ENCODE data around the gene IGSF8. TPM values are rescaled to one million over a fixed set of nuclear protein-coding genes. Genes with fewer than 3 reads are reported as not detected.

The IGSF8 gene, protein sequence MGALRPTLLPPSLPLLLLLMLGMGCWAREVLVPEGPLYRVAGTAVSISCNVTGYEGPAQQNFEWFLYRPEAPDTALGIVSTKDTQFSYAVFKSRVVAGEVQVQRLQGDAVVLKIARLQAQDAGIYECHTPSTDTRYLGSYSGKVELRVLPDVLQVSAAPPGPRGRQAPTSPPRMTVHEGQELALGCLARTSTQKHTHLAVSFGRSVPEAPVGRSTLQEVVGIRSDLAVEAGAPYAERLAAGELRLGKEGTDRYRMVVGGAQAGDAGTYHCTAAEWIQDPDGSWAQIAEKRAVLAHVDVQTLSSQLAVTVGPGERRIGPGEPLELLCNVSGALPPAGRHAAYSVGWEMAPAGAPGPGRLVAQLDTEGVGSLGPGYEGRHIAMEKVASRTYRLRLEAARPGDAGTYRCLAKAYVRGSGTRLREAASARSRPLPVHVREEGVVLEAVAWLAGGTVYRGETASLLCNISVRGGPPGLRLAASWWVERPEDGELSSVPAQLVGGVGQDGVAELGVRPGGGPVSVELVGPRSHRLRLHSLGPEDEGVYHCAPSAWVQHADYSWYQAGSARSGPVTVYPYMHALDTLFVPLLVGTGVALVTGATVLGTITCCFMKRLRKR
- total RNA-seq (10 to 100 TPM; 39.5 to 42.7 TPM), polyA plus RNA-seq (59.2 TPM)

DNA sequence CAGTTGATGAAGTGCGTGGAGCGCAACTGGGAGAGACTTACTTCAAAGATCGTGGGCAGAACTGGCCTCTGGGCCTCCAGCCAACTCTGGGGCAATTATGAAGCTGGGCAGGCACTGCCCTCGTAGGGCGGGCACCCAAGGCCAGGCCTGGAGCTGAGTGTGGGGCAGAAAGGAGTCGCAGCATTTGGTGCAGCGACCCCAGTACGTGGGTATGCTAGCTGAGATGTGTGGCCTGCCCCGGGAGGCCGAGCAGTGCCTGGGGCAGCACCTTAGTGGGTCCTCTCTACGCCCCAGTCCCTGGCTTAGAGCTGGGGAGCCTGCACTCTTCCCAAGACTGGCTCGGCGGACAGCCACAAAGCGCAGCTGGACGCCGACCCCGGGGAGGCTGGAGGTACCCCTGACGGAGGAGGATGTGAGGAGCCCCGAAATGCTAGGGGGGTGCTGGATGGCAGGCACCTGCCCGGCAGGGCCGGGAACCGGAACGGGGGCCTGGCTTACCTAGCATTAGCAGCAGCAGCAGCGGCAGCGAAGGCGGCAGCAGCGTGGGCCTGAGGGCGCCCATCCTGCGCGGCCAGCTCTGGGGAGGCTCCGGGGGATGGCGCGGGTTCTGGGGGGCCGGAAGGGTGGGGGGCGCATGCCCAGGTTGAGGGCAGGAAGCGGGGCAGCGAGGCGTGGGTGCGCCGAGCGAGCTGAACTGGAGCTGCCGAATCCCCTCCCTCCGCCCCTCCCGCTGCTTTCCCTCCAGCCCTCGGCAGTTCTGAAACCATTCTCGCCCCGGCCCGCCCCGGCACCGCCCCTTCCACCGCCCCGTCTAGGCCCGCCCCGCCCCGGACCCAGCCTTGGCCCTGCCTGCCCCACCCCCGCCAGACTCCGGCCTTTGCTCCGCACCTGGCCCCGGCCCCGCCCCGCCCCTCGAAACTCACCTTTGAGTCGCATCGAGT is at the start of gene IGSF8:
Gene IGSF8, minus strand, starts transcription at position 709 of the 941 bp plus-strand sequence. Its CDS starts 147 bp downstream, at position 562.
- H3K4me3 ChIP-seq (ENCODE audit: low read length): peak within 1 kb of the TSS; percentile 89
- H3K4me3 Mint-ChIP-seq: peak within 1 kb of the TSS; percentile 89 to 93 (median 91)
- peaks cover 9% of the 10 kb centered on the region for H3K36me3 ChIP-seq (ENCODE audit: insufficient read depth, low read length)
- H3K27ac ChIP-seq (ENCODE audit: low read depth, low read length): peak within 1 kb of the TSS; percentile 79
- peak; percentile 89 to 96 (median 91) for DNase-seq
- POLR2A ChIA-PET: interaction anchor here (0.5 to 2.2 kb wide), 10 partner anchors 11 to 1127 kb away, joined by 3 to 12 read pairs (median 5); partner anchors contain the start of genes DCAF8, KCNJ9, PEX19 and PIGM
- peaks cover 58% of the 10 kb centered on the region for H3K4me1 ChIP-seq (ENCODE audit: insufficient read depth, low read length)
- H3K9me3 Mint-ChIP-seq: no peaks in the 10 kb centered on the region
- no peaks in the 10 kb centered on the region for H3K27me3 ChIP-seq (ENCODE audit: insufficient read depth, low read length, poor library complexity, severe bottlenecking)
- H3K9me3 ChIP-seq (ENCODE audit: low read length): no peaks in the 10 kb centered on the region
- peaks cover 0 to 2% of the 10 kb centered on the region in 2 donors for H3K27me3 Mint-ChIP-seq
- peaks cover 48 to 85% (median 52%) of the 10 kb centered on the region in 3 donors for H3K4me1 Mint-ChIP-seq
- H3K27ac Mint-ChIP-seq: peak within 1 kb of the TSS; percentile 79 to 99 (median 96)
- CTCF ChIA-PET: interaction anchor here (1.1 to 6.8 kb wide), 6 partner anchors 9 to 279 kb away, joined by 3 to 81 read pairs (median 5); no protein-coding TSS in a partner anchor
- H3K36me3 Mint-ChIP-seq: peaks cover 0 to 30% (median 3%) of the 10 kb centered on the region in 3 donors

GRCh38 chr1:160148121-160148520 is 49.7 kb upstream of the IGSF8 start:
- Histone ChIP-seq H3K27ac (ENCODE audit: low read depth, low read length) (no peak overlapping the region), H3K36me3 (ENCODE audit: insufficient read depth, low read length) (no peaks in the 10 kb centered on the region), H3K27me3 (ENCODE audit: insufficient read depth, low read length, poor library complexity, severe bottlenecking) (no peaks in the 10 kb centered on the region), H3K9me3 (ENCODE audit: low read length) (no peaks in the 10 kb centered on the region), H3K4me1 (ENCODE audit: insufficient read depth, low read length) (no peaks in the 10 kb centered on the region), H3K4me3 (ENCODE audit: low read length) (no peak overlapping the region)
- peaks cover 8 to 9% of the 10 kb centered on the region in 2 donors for H3K27me3 Mint-ChIP-seq
- no peak overlapping the region for H3K4me3 Mint-ChIP-seq
- no peaks in the 10 kb centered on the region for H3K9me3 Mint-ChIP-seq
- CTCF ChIA-PET: no interaction called here
- no peaks in the 10 kb centered on the region for H3K36me3 Mint-ChIP-seq
- DNase-seq: no peak
- H3K27ac Mint-ChIP-seq: no peak overlapping the region
- no peaks in the 10 kb centered on the region for H3K4me1 Mint-ChIP-seq
- POLR2A ChIA-PET: no interaction called here

DNA sequence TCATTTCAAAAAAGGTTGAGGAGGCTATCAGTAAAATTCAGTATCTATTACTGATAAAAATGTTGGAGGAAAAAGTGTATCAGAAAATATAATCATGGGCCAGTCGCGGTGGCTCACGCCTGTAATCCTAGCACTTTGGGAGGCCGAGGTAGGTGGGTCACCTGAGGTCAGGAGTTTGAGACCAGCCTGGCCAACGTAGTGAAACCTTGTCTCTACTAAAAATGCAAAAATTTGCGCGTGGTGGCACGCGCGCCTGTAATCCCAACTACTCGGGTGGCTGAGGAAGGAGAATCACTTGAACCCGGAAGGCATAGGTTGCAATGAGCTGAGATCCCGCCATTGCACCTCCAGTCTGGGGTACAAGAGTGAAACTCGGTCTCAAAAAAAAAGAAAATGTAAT is 47.7 kb upstream of the IGSF8 start:
- H3K4me1 Mint-ChIP-seq: no peaks in the 10 kb centered on the region
- Histone ChIP-seq H3K36me3 (ENCODE audit: insufficient read depth, low read length) (no peaks in the 10 kb centered on the region), H3K27me3 (ENCODE audit: insufficient read depth, low read length, poor library complexity, severe bottlenecking) (no peaks in the 10 kb centered on the region), H3K4me3 (ENCODE audit: low read length) (no peak overlapping the region), H3K4me1 (ENCODE audit: insufficient read depth, low read length) (no peaks in the 10 kb centered on the region), H3K27ac (ENCODE audit: low read depth, low read length) (no peak overlapping the region), H3K9me3 (ENCODE audit: low read length) (no peaks in the 10 kb centered on the region)
- H3K27me3 Mint-ChIP-seq: peaks cover 20 to 26% of the 10 kb centered on the region in 2 donors
- CTCF ChIA-PET: no interaction called here
- H3K36me3 Mint-ChIP-seq: no peaks in the 10 kb centered on the region
- POLR2A ChIA-PET: no interaction called here
- H3K9me3 Mint-ChIP-seq: no peaks in the 10 kb centered on the region
- H3K4me3 Mint-ChIP-seq: no peak overlapping the region
- DNase-seq: no peak
- H3K27ac Mint-ChIP-seq: no peak overlapping the region

DNA sequence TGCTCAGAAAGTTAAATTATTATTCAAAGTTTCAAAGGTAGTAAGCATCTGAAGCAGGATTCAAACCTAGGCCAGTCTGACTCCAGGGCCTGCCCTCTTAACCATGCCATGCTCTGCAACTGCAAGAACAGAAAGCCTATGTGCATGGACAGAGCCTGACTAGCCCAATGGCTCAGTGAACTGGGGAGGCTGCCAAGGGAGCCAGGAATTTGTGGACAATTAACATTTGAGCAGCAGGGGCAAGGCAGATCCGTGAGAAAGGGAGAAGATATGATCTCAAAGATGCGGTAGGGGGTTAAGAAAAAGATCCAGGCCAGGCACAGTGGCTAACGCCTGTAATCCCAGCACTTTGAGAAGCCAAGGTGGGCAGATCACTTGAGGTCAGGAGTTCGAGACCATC is 46.5 kb upstream of the IGSF8 start:
- Histone ChIP-seq H3K9me3 (ENCODE audit: low read length) (no peaks in the 10 kb centered on the region), H3K27ac (ENCODE audit: low read depth, low read length) (no peak overlapping the region), H3K36me3 (ENCODE audit: insufficient read depth, low read length) (no peaks in the 10 kb centered on the region), H3K4me1 (ENCODE audit: insufficient read depth, low read length) (no peaks in the 10 kb centered on the region), H3K27me3 (ENCODE audit: insufficient read depth, low read length, poor library complexity, severe bottlenecking) (no peaks in the 10 kb centered on the region), H3K4me3 (ENCODE audit: low read length) (no peak overlapping the region)
- CTCF ChIA-PET: no interaction called here
- Mint-ChIP-seq H3K4me3 (no peak overlapping the region), H3K4me1 (no peaks in the 10 kb centered on the region), H3K27ac (no peak overlapping the region), H3K9me3 (no peaks in the 10 kb centered on the region), H3K36me3 (no peaks in the 10 kb centered on the region), H3K27me3 (peaks cover 23 to 34% of the 10 kb centered on the region in 2 donors)
- POLR2A ChIA-PET: no interaction called here
- no peak for DNase-seq

- Mint-ChIP-seq H3K4me1 (no peaks in the 10 kb centered on the region), H3K4me3 (no peak overlapping the region), H3K9me3 (no peaks in the 10 kb centered on the region), H3K27me3 (peaks cover 28 to 37% of the 10 kb centered on the region in 2 donors), H3K27ac (no peak overlapping the region), H3K36me3 (no peaks in the 10 kb centered on the region)
- Histone ChIP-seq H3K27ac (ENCODE audit: low read depth, low read length) (no peak overlapping the region), H3K4me3 (ENCODE audit: low read length) (no peak overlapping the region), H3K27me3 (ENCODE audit: insufficient read depth, low read length, poor library complexity, severe bottlenecking) (no peaks in the 10 kb centered on the region), H3K9me3 (ENCODE audit: low read length) (no peaks in the 10 kb centered on the region), H3K4me1 (ENCODE audit: insufficient read depth, low read length) (no peaks in the 10 kb centered on the region), H3K36me3 (ENCODE audit: insufficient read depth, low read length) (no peaks in the 10 kb centered on the region)
- ChIA-PET POLR2A (no interaction called here), CTCF (no interaction called here)
- DNase-seq: no peak
Observed at GRCh38 chr1:160143695-160144094, 45.3 kb upstream of the IGSF8 start.

DNA sequence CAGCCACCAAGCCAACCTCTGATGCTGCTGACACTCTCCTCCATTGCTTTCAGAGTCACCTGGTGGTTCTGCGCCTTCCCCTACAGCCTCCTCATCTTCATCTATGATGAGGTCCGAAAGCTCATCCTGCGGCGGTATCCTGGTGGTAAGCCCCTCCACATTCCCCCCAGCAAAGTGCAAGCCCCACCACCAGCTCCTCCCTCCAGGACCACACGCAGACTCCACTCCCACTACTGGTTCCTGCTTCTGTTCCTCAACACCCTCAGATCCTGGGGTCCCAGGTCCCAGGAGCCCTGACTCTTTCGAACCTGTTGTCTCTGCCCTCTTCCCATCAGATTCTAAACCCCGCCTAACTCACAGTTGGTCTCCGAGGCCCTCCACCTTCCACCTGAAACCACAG is 41.4 kb upstream of the IGSF8 start:
- Mint-ChIP-seq H3K9me3 (peaks cover 0 to 2% (median 0%) of the 10 kb centered on the region in 5 donors), H3K27ac (no peak overlapping the region), H3K4me3 (no peak overlapping the region), H3K36me3 (no peaks in the 10 kb centered on the region), H3K4me1 (no peaks in the 10 kb centered on the region), H3K27me3 (peaks cover 28 to 37% of the 10 kb centered on the region in 2 donors)
- no peak overlapping the region for H3K27ac ChIP-seq (ENCODE audit: low read depth, low read length)
- no peaks in the 10 kb centered on the region for H3K9me3 ChIP-seq (ENCODE audit: low read length)
- H3K36me3 ChIP-seq (ENCODE audit: insufficient read depth, low read length): no peaks in the 10 kb centered on the region
- H3K27me3 ChIP-seq (ENCODE audit: insufficient read depth, low read length, poor library complexity, severe bottlenecking): no peaks in the 10 kb centered on the region
- no peak overlapping the region for H3K4me3 ChIP-seq (ENCODE audit: low read length)
- no peak for DNase-seq
- POLR2A ChIA-PET: no interaction called here
- CTCF ChIA-PET: no interaction called here
- no peaks in the 10 kb centered on the region for H3K4me1 ChIP-seq (ENCODE audit: insufficient read depth, low read length)

DNA sequence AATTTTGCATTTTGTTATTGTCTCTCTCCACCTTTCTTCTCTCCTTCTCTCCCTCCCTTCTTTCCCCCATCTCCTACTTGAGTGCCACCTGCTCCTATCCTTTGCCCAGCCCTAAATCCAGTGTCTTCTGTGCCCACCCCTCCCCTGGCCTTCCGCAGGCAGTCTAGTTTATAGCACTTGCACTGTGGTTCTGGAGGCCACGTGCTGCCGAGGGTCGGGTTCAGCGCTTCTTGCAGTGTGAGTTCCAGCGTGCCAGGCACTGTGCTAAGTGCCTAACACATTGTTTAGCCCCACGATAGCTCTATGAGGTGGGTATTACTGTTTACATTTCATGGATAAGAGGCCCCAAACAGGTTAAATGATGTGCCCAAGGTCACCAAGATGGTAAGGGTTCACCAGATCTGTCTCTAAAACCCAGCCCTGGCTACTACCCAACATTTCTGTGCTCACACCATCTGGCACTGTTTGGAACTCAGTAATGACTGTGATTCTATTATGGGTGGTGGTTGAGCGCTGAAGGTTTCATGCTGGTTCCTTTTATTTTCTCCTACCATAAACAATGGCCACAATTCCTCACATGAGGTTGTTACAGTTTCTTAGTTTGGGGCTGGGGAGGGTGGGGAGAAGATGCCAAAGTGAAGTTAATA is 38.9 kb upstream of the IGSF8 start:
- Histone ChIP-seq H3K4me3 (ENCODE audit: low read length) (no peak overlapping the region), H3K27ac (ENCODE audit: low read depth, low read length) (no peak overlapping the region), H3K9me3 (ENCODE audit: low read length) (no peaks in the 10 kb centered on the region), H3K27me3 (ENCODE audit: insufficient read depth, low read length, poor library complexity, severe bottlenecking) (no peaks in the 10 kb centered on the region), H3K36me3 (ENCODE audit: insufficient read depth, low read length) (no peaks in the 10 kb centered on the region), H3K4me1 (ENCODE audit: insufficient read depth, low read length) (no peaks in the 10 kb centered on the region)
- peaks cover 0 to 2% (median 0%) of the 10 kb centered on the region in 5 donors for H3K9me3 Mint-ChIP-seq
- POLR2A ChIA-PET: no interaction called here
- no peaks in the 10 kb centered on the region for H3K36me3 Mint-ChIP-seq
- peaks cover 21 to 24% of the 10 kb centered on the region in 2 donors for H3K27me3 Mint-ChIP-seq
- H3K27ac Mint-ChIP-seq: no peak overlapping the region
- no peaks in the 10 kb centered on the region for H3K4me1 Mint-ChIP-seq
- DNase-seq: no peak
- CTCF ChIA-PET: no interaction called here
- no peak overlapping the region for H3K4me3 Mint-ChIP-seq

All from CD8-positive, alpha-beta memory T cell (primary cell).